H1 (cell line): ENCODE data around the gene KRTAP20-3. TPM values are rescaled to one million over a fixed set of nuclear protein-coding genes. Genes with fewer than 3 reads are reported as not detected.
A peak's percentile ranks its signal among the peaks of the same experiment; 100 is the strongest.

Experiments used
- CTCF ChIA-PET: fragments of 300-600 bp; sonication (Branson Sonifier 250); formaldehyde crosslinking; loops from one replicate; lab custom pipeline; 2021; ENCODE audit not compliant: partially characterized antibody; lab: Charles Lee
- POLR2A ChIA-PET: fragments of 300-600 bp; sonication (Branson Sonifier 250); formaldehyde crosslinking; loops from one replicate; lab custom pipeline; 2021; ENCODE audit warnings: inconsistent platforms; ENCODE audit not compliant: partially characterized antibody; lab: Charles Lee
- DNase-seq, 2 experiments: peaks; one replicate each; pipeline versions ENCODE4 v3.0.0 to v3.0.0-alpha.2; 2010 to 2022; ENCODE audit warnings: low spot score in 2 of 2, low read depth in 1 of 2, mixed read lengths in 1 of 2
- FAIRE-seq: peaks from 2 replicates; lab custom pipeline; 2011; peaks lifted over from hg19 to GRCh38; lab: Jason Lieb, UNC
- H2AFZ ChIP-seq: 2 replicates; pipeline ENCODE4 v1.8.1; 2012; ENCODE audit warnings: low read length, inconsistent platforms
- H2AK5ac ChIP-seq: 2 replicates; pipeline ENCODE4 v1.6.1; 2013; ENCODE audit warnings: low read depth, low read length
- H2BK120ac ChIP-seq: replicated peaks from 2 replicates; pipeline ENCODE3; 2013; ENCODE audit warnings: low read depth, low read length, inconsistent platforms
- H2BK12ac ChIP-seq: 2 replicates; pipeline ENCODE4 v1.6.1; 2013; ENCODE audit warnings: low read depth, low read length
- H2BK15ac ChIP-seq: 2 replicates; pipeline ENCODE4 v1.6.1; 2013; ENCODE audit warnings: low read length
- H2BK20ac ChIP-seq: 2 replicates; pipeline ENCODE4 v1.6.1; 2013; ENCODE audit warnings: low read length
- H2BK5ac ChIP-seq: 2 replicates; pipeline ENCODE4 v1.6.1; 2013; ENCODE audit warnings: low read depth, low read length
- H3K14ac ChIP-seq: 2 replicates; pipeline ENCODE4 v1.6.1; 2013; ENCODE audit warnings: inconsistent platforms; ENCODE audit not compliant: insufficient read length
- H3K18ac ChIP-seq: 2 replicates; pipeline ENCODE4 v1.6.1; 2013; ENCODE audit warnings: low read length; ENCODE audit errors: extremely low read depth
- H3K23ac ChIP-seq: 2 replicates; pipeline ENCODE4 v1.6.1; 2013; ENCODE audit warnings: inconsistent platforms; ENCODE audit not compliant: insufficient read length
- H3K23me2 ChIP-seq: 2 replicates; pipeline ENCODE4 v1.6.1; 2013; ENCODE audit warnings: low read depth, low read length
- H3K27ac ChIP-seq: 2 replicates; pipeline ENCODE4 v1.6.1; 2011; ENCODE audit warnings: low read depth, low read length, inconsistent platforms
- H3K27me3 ChIP-seq, 4 experiments: replicated peaks in 1 of 4; 1 replicate in 1 of 4; 2 replicates in 3 of 4; pipeline versions ENCODE4 v1.6.1 to v1.8.1; 2011 to 2013; ENCODE audit warnings: low read length in 3 of 4, mild to moderate bottlenecking in 3 of 4, inconsistent platforms in 2 of 4, mixed read lengths in 2 of 4, moderate library complexity in 1 of 4; ENCODE audit not compliant: control insufficient read depth in 3 of 4, insufficient read depth in 3 of 4; ENCODE audit errors: extremely low read depth in 1 of 4
- H3K36me3 ChIP-seq, 4 experiments: 2 replicates each; pipeline versions ENCODE4 v1.6.1 to v1.8.1; 2011 to 2013; ENCODE audit warnings: mild to moderate bottlenecking in 4 of 4, low read length in 3 of 4, moderate library complexity in 2 of 4, control low read depth in 1 of 4, inconsistent platforms in 1 of 4; ENCODE audit not compliant: insufficient read depth in 4 of 4, control insufficient read depth in 2 of 4
- H3K4ac ChIP-seq: replicated peaks from 2 replicates; pipeline ENCODE3; 2013; ENCODE audit warnings: low read length, low read depth, mixed read lengths, inconsistent platforms; ENCODE audit not compliant: insufficient read length
- H3K4me1 ChIP-seq, 4 experiments: replicated peaks in 1 of 4; 1 replicate in 1 of 4; 2 replicates in 3 of 4; pipeline versions ENCODE4 v1.6.1 to v1.8.1; 2011 to 2013; ENCODE audit warnings: low read length in 3 of 4, inconsistent platforms in 2 of 4, mixed read lengths in 1 of 4; ENCODE audit not compliant: insufficient read depth in 4 of 4, control insufficient read depth in 3 of 4
- H3K4me2 ChIP-seq, 2 experiments: 2 replicates each; pipeline versions ENCODE4 v1.6.1 to v1.8.1; 2011 to 2013; ENCODE audit warnings: low read depth in 2 of 2, low read length in 2 of 2, control low read depth in 1 of 2, inconsistent platforms in 1 of 2, mild to moderate bottlenecking in 1 of 2; ENCODE audit not compliant: insufficient read depth in 1 of 2
- H3K4me3 ChIP-seq, 4 experiments: fragments of 200-600, 300-600 bp in 1 of 4; sonication (generic), shearing (Covaris generic), sonication (Bioruptor Twin) in 1 of 4; 2 replicates each; pipeline versions ENCODE4 v1.5.1 to v1.8.1; 2011 to 2016; ENCODE audit warnings: low read length in 4 of 4, low read depth in 3 of 4, control low read depth in 2 of 4, inconsistent platforms in 2 of 4, mild to moderate bottlenecking in 2 of 4, mixed read lengths in 1 of 4, moderate library complexity in 1 of 4; ENCODE audit not compliant: insufficient read depth in 2 of 4; ENCODE audit errors: extremely low read depth in 1 of 4
- H3K56ac ChIP-seq: replicated peaks from 2 replicates; pipeline ENCODE3; 2013; ENCODE audit warnings: low read depth, mild to moderate bottlenecking, mixed read lengths, low read length, inconsistent platforms; ENCODE audit not compliant: insufficient read length
- H3K79me1 ChIP-seq: 2 replicates; pipeline ENCODE4 v1.6.1; 2013; ENCODE audit warnings: low read depth, low read length, control low read depth
- H3K79me2 ChIP-seq, 2 experiments: 2 replicates each; pipeline versions ENCODE4 v1.6.1 to v1.8.1; 2012 to 2013; ENCODE audit warnings: low read length in 2 of 2, mild to moderate bottlenecking in 2 of 2, inconsistent platforms in 1 of 2; ENCODE audit not compliant: insufficient read depth in 2 of 2, control insufficient read depth in 1 of 2
- H3K9ac ChIP-seq, 4 experiments: replicated peaks in 1 of 4; 1 replicate in 1 of 4; 2 replicates in 3 of 4; pipeline versions ENCODE4 v1.6.1 to v1.8.1; 2011 to 2013; ENCODE audit warnings: low read depth in 3 of 4, low read length in 3 of 4, control low read depth in 2 of 4, mild to moderate bottlenecking in 2 of 4, moderate library complexity in 2 of 4, inconsistent platforms in 1 of 4; ENCODE audit errors: extremely low read depth in 1 of 4
- H3K9me3 ChIP-seq, 2 experiments: 2 replicates each; pipeline versions ENCODE4 v1.6.1 to v1.8.1; 2012 to 2013; ENCODE audit warnings: mild to moderate bottlenecking in 2 of 2, moderate library complexity in 2 of 2, control low read depth in 1 of 2, inconsistent platforms in 1 of 2, low read depth in 1 of 2, low read length in 1 of 2, mixed read lengths in 1 of 2; ENCODE audit not compliant: insufficient read depth in 2 of 2
- H4K20me1 ChIP-seq, 2 experiments: replicated peaks in 1 of 2; 2 replicates each; pipeline versions ENCODE3 to v1.8.1; 2011 to 2013; ENCODE audit warnings: inconsistent platforms in 2 of 2, low read length in 2 of 2, mild to moderate bottlenecking in 1 of 2; ENCODE audit not compliant: insufficient read depth in 2 of 2, control insufficient read depth in 1 of 2
- H4K5ac ChIP-seq: 2 replicates; pipeline ENCODE4 v1.6.1; 2013; ENCODE audit warnings: low read length, low read depth, mixed read lengths, inconsistent platforms; ENCODE audit not compliant: insufficient read length
- H4K8ac ChIP-seq: 2 replicates; pipeline ENCODE4 v1.8.0; 2013; ENCODE audit warnings: mild to moderate bottlenecking, moderate library complexity, low read length, inconsistent platforms; ENCODE audit not compliant: insufficient read depth; ENCODE audit errors: extremely low read depth
- H4K91ac ChIP-seq: replicated peaks from 2 replicates; pipeline ENCODE3; 2013; ENCODE audit warnings: low read length, mixed read lengths, inconsistent platforms; ENCODE audit not compliant: insufficient read length
- ASH2L ChIP-seq: fragments of 200-600, 300-600 bp; sonication (generic); IDR thresholded peaks from one replicate; pipeline ENCODE4 v1.7.1; 2017; ENCODE audit warnings: low read length
- CBX5 ChIP-seq: fragments of 300-800, 300-1000 bp; sonication (generic); IDR thresholded peaks from 2 replicates; pipeline ENCODE4 v1.7.1; 2016; ENCODE audit warnings: antibody characterized with exemption, low read length, low read depth
- CBX8 ChIP-seq: fragments of 300-800, 300-1000 bp; sonication (generic); IDR thresholded peaks from 2 replicates; pipeline ENCODE4 v1.7.1; 2016; ENCODE audit warnings: low read depth, low read length, borderline replicate concordance
- CEBPB ChIP-seq: IDR thresholded peaks from 2 replicates; pipeline ENCODE4 v1.6.1; 2012; ENCODE audit warnings: low read depth, low read length
- EZH2 ChIP-seq: fragments of 200-600 bp; sonication (generic); IDR thresholded peaks from 2 replicates; pipeline ENCODE4 v1.7.1; 2012; ENCODE audit warnings: low read depth, mild to moderate bottlenecking, moderate library complexity, low read length, inconsistent platforms; ENCODE audit not compliant: severe bottlenecking
- GABPA ChIP-seq: IDR thresholded peaks from 2 replicates; pipeline ENCODE4 v1.6.1; 2011; ENCODE audit warnings: mild to moderate bottlenecking, low read length, moderate library complexity, borderline replicate concordance; ENCODE audit not compliant: insufficient read depth
- HDAC6 ChIP-seq: IDR thresholded peaks from one replicate; pipeline ENCODE4 v1.7.1; 2012; ENCODE audit warnings: low read depth, mild to moderate bottlenecking, inconsistent platforms, low read length, moderate library complexity
- JUN ChIP-seq: IDR thresholded peaks from 2 replicates; pipeline ENCODE4 v1.6.1; 2011; ENCODE audit warnings: low read depth, mild to moderate bottlenecking, improper control_type of control experiment, low read length
- MAFK ChIP-seq: IDR thresholded peaks from 2 replicates; pipeline ENCODE4 v1.6.1; 2012; ENCODE audit warnings: low read depth, mild to moderate bottlenecking, improper control_type of control experiment, low read length
- PHF8 ChIP-seq: fragments of 200-600 bp; sonication (generic); conservative IDR thresholded peaks from 2 replicates; pipeline ENCODE4 v1.7.1; 2012; ENCODE audit warnings: low read depth, mild to moderate bottlenecking, inconsistent platforms, low read length, moderate library complexity
- POLR2A ChIP-seq, 2 experiments: IDR thresholded peaks; 1 replicate in 1 of 2; 2 replicates in 1 of 2; pipeline ENCODE4 v1.6.1; 2011; ENCODE audit warnings: low read depth in 2 of 2, low read length in 2 of 2, mild to moderate bottlenecking in 2 of 2; ENCODE audit errors: control extremely low read depth in 1 of 2
- POLR2AphosphoS5 ChIP-seq: IDR thresholded peaks from 2 replicates; pipeline ENCODE4 v1.6.1; 2011; ENCODE audit warnings: low read depth, low read length
- SIX5 ChIP-seq: IDR thresholded peaks from 2 replicates; pipeline ENCODE4 v1.6.1; 2011; ENCODE audit warnings: mild to moderate bottlenecking, low read depth, low read length
- SP4 ChIP-seq: IDR thresholded peaks from 2 replicates; pipeline ENCODE4 v1.6.1; 2012; ENCODE audit warnings: low read length, inconsistent platforms
- SRF ChIP-seq: IDR thresholded peaks from 2 replicates; pipeline ENCODE4 v1.6.1; 2011; ENCODE audit warnings: mild to moderate bottlenecking, low read depth, low read length, moderate library complexity
- WGBS, 2 experiments: shearing (Covaris generic) in 1 of 2; methylation state at CpG; one replicate each; pipeline versions ENCODE4 v1.1.6 to v1.1.7; 2013 to 2015; ENCODE audit warnings: low lambda C conversion rate in 2 of 2, mixed read lengths in 2 of 2, inconsistent platforms in 1 of 2, low coverage in 1 of 2, missing lambda C conversion rate in 1 of 2; ENCODE audit not compliant: insufficient replicate concordance in 2 of 2, insufficient coverage in 1 of 2, insufficient read length in 1 of 2; ENCODE audit errors: extremely low coverage in 1 of 2, missing lambda C conversion rate in 1 of 2; 5-methylcytosine and 5-hydroxymethylcytosine counted together
- polyA plus RNA-seq, 7 experiments: library from polyadenylated mRNA; depleted of rRNA in 3 of 7; stranded (reverse) in 5 of 7; unstranded in 2 of 7; fragments of >200 nt in 5 of 7; fragments of 200-250 nt in 2 of 7; gene quantifications; 1 replicate in 5 of 7; 2 replicates in 1 of 7; 4 replicates in 1 of 7; pipeline versions ENCODE4 v1.2.1 to v1.2.3, GENCODE V29; 2011 to 2013; ENCODE audit warnings: missing spikeins in 2 of 7, mixed read lengths in 2 of 7
- total RNA-seq: library from RNA; stranded (reverse); fragmentation: NEBNext Ultra II Directional; extraction: Animal tissue kit (Norgen Biotek cat#: 25700); gene quantifications from 2 replicates; pipeline ENCODE4 v1.2.1, GENCODE V29; 2021
- TF ChIP-seq, protein P1 (sequence below): IDR thresholded peaks from 2 replicates; pipeline ENCODE4 v1.6.1; 2012; ENCODE audit warnings: inconsistent platforms

KRTAP20-3 gene
- total and polyA plus RNA-seq, 2 of the 8 experiments (the other 6 are each of a cell fraction or from before 2014, with no cell fraction given): not detected

DNA sequence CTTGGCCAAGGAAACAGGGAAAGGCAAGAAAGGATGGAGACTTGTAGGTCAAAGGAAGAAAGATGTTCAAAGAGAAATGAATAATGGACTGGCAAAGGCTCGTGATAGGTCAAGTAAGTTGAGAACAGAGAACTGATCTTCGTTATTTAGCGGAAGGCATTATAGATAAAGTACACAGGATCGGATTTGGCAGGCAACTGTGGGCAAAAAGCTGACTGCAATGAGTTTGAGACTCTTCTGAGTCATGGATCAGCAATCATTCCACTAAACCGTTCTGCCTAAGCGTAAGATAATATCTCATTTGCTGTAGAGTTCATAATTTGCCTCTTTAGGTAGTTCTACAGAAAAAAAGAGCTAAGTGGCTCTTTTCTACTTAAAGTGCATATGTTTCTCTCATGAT lies 41.8 kb downstream of the KRTAP20-3 start:
- Histone ChIP-seq H3K23ac (no peak overlapping the region), H2BK15ac (no peak overlapping the region), H4K5ac (no peak overlapping the region), H3K4me3 (no peak overlapping the region), H2AK5ac (no peak overlapping the region), H2BK12ac (no peak overlapping the region), H4K8ac (no peak overlapping the region), H3K36me3 (no peaks in the 10 kb centered on the region), H2BK5ac (no peak overlapping the region), H3K4ac (no peak overlapping the region), H2AFZ (0 out of 2 replicates have a peak overlapping the region, but pooled peaks have one; percentile 58), H2BK20ac (no peak overlapping the region), H3K4me1 (no peaks in the 10 kb centered on the region), H3K27ac (no peak overlapping the region), H3K18ac (no peak overlapping the region), H3K4me2 (no peak overlapping the region), H3K9me3 (no peaks in the 10 kb centered on the region), H2BK120ac (no peak overlapping the region), H3K79me2 (no peaks in the 10 kb centered on the region), H4K91ac (no peak overlapping the region), H3K56ac (no peak overlapping the region), H3K23me2 (no peaks in the 10 kb centered on the region), H4K20me1 (no peaks in the 10 kb centered on the region), H3K27me3 (no peaks in the 10 kb centered on the region), H3K79me1 (no peaks in the 10 kb centered on the region), H3K14ac (no peak overlapping the region), H3K9ac (no peak overlapping the region)
- 96% methylated on average over 6 of the region's 6 CpGs; no CpG with 5 or more reads in 1 of the 2 experiments for WGBS, 2 experiments
- FAIRE-seq: no peak
- POLR2A ChIA-PET: no interaction called here
- no peak for DNase-seq
- CTCF ChIA-PET: interaction anchor here (1.0 kb wide), 1 partner anchor 155 kb away, joined by 3 read pairs; no protein-coding TSS in a partner anchor
- TF ChIP-seq MAFK (no peak), POLR2A (IDR thresholded peaks at IDR 0.05; ENCODE audit: control extremely low read depth in 1 of 2, low read depth in 2 of 2, low read length in 2 of 2) (no peak), HDAC6 (no peak), CBX8 (no peak), EZH2 (no peak), CBX5 (no peak), GABPA (no peak), SIX5 (no peak), SRF (no peak), JUN (no peak), PHF8 (no peak), ASH2L (no peak), CEBPB (no peak), POLR2AphosphoS5 (no peak), SP4 (no peak)
- TF ChIP-seq, protein P1, sequence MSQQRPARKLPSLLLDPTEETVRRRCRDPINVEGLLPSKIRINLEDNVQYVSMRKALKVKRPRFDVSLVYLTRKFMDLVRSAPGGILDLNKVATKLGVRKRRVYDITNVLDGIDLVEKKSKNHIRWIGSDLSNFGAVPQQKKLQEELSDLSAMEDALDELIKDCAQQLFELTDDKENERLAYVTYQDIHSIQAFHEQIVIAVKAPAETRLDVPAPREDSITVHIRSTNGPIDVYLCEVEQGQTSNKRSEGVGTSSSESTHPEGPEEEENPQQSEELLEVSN: no peak
